Activated B cell treated with CpG ODN at 0.5 μM for 24 hours (primary cell): Measurements from ENCODE around the gene FSTL4. TPM values are rescaled to one million over a fixed set of nuclear protein-coding genes. Genes with fewer than 3 reads are reported as not detected.
A peak's percentile ranks its signal among the peaks of the same experiment; 100 is the strongest.

ENCODE experiments used
- ATAC-seq: fragments of 200-7000 bp; cut with Tn5 transposase; one replicate; pipeline ENCODE4 v1.10.0; 2021; ENCODE audit warnings: low read depth, mild to moderate bottlenecking, moderate library complexity
- CTCF ChIA-PET: fragments of 350-600 bp; sonication (Branson Sonifier 250); formaldehyde crosslinking; loops from one replicate; lab custom pipeline; 2021; ENCODE audit warnings: antibody characterized with exemption; lab: Charles Lee
- POLR2A ChIA-PET: fragments of 350-600 bp; sonication (Branson Sonifier 250); formaldehyde crosslinking; loops from one replicate; lab custom pipeline; 2021; ENCODE audit warnings: antibody characterized with exemption; lab: Charles Lee
- DNase-seq: peaks from one replicate; pipeline ENCODE4 v3.0.0; 2022
- H3K27ac Mint-ChIP-seq: one replicate; pipeline ENCODE4 v1.8.0; 2020; ENCODE audit warnings: mixed read lengths
- H3K27me3 Mint-ChIP-seq: one replicate; pipeline ENCODE4 v1.8.0; 2021; ENCODE audit warnings: mixed read lengths
- H3K36me3 Mint-ChIP-seq: one replicate; pipeline ENCODE4 v1.8.0; 2021; ENCODE audit warnings: low read depth, mixed read lengths
- H3K4me1 Mint-ChIP-seq: one replicate; pipeline ENCODE4 v1.8.0; 2021; ENCODE audit warnings: mixed read lengths
- H3K4me3 Mint-ChIP-seq: one replicate; pipeline ENCODE4 v1.8.0; 2020; ENCODE audit warnings: mild to moderate bottlenecking, mixed read lengths
- H3K9me3 Mint-ChIP-seq: one replicate; pipeline ENCODE4 v1.8.0; 2020; ENCODE audit warnings: mixed read lengths
- CTCF ChIP-seq: fragments of 200-600 bp; IDR thresholded peaks from one replicate; pipeline ENCODE4 v1.8.0; 2022; ENCODE audit warnings: antibody characterized with exemption, mild to moderate bottlenecking
- intact Hi-C: fragments of 100-400 bp; cut with micrococcal nuclease; formaldehyde crosslinking; loops from one replicate; pipeline ENCODE4 v1.15.1; 2024
- total RNA-seq: library from RNA; stranded (reverse); gene quantifications from 2 replicates; pipeline ENCODE4 v1.2.3, GENCODE V29; 2022

Gene FSTL4
- total RNA-seq, 1 donor from 2014 or later, result 1.7 TPM

- Mint-ChIP-seq H3K27ac (no peak overlapping the region), H3K9me3 (peaks cover 4% of the 10 kb centered on the region), H3K36me3 (no peaks in the 10 kb centered on the region), H3K27me3 (peaks cover 16% of the 10 kb centered on the region), H3K4me3 (no peak overlapping the region), H3K4me1 (no peaks in the 10 kb centered on the region)
- TF ChIP-seq CTCF, result no peak
- intact Hi-C loops, result no loop called here
- POLR2A ChIA-PET, result interaction anchor here (0.6 kb wide), 1 partner anchor 219 kb away, joined by 3 read pairs; no protein-coding TSS in a partner anchor
- DNase-seq (no peak), ATAC-seq (no peak)
- CTCF ChIA-PET, result interaction anchor here (2.0 kb wide), 1 partner anchor 238 kb away, joined by 4 read pairs; no protein-coding TSS in a partner anchor
These were observed 263.9 kb downstream of the FSTL4 start for GRCh38 chr5:133348406-133348805.

- Mint-ChIP-seq H3K27me3 (peaks cover 16% of the 10 kb centered on the region), H3K27ac (no peak overlapping the region), H3K9me3 (peaks cover 2% of the 10 kb centered on the region), H3K4me3 (no peak overlapping the region), H3K4me1 (no peaks in the 10 kb centered on the region), H3K36me3 (no peaks in the 10 kb centered on the region)
- CTCF ChIA-PET, result interaction anchor here (2.0 kb wide), 1 partner anchor 236 kb away, joined by 4 read pairs; no protein-coding TSS in a partner anchor
- intact Hi-C loops, result loop anchor here (1.0 kb wide), 1 partner anchor 236 kb away; no protein-coding TSS in a partner anchor
- POLR2A ChIA-PET, result no interaction called here
- TF ChIP-seq CTCF, result no peak
- DNase-seq (no peak), ATAC-seq (peak; percentile 71)
These were observed 265.3 kb downstream of the FSTL4 start for GRCh38 chr5:133347039-133347438.

GRCh38 chr5:133344266-133344665 lies 268.1 kb downstream of the FSTL4 start:
- no peak for TF ChIP-seq CTCF
- CTCF ChIA-PET, result no interaction called here
- no peaks in the 10 kb centered on the region for H3K36me3 Mint-ChIP-seq
- H3K4me1 Mint-ChIP-seq, result no peaks in the 10 kb centered on the region
- peaks cover 2% of the 10 kb centered on the region for H3K9me3 Mint-ChIP-seq
- H3K27ac Mint-ChIP-seq, result no peak overlapping the region
- intact Hi-C loops, result no loop called here
- no peak for ATAC-seq
- peaks cover 12% of the 10 kb centered on the region for H3K27me3 Mint-ChIP-seq
- no peak overlapping the region for H3K4me3 Mint-ChIP-seq
- DNase-seq, result no peak
- POLR2A ChIA-PET, result no interaction called here

GRCh38 chr5:133343196-133343595 lies 269.1 kb downstream of the FSTL4 start:
- intact Hi-C loops, result no loop called here
- Mint-ChIP-seq H3K4me1 (no peaks in the 10 kb centered on the region), H3K36me3 (no peaks in the 10 kb centered on the region), H3K27ac (no peak overlapping the region), H3K4me3 (no peak overlapping the region), H3K27me3 (peaks cover 10% of the 10 kb centered on the region), H3K9me3 (peaks cover 2% of the 10 kb centered on the region)
- POLR2A ChIA-PET, result no interaction called here
- CTCF ChIA-PET, result no interaction called here
- DNase-seq, result no peak
- ATAC-seq, result no peak
- no peak for TF ChIP-seq CTCF

- CTCF ChIA-PET, result interaction anchor here (0.6 to 0.9 kb wide), 2 partner anchors 82 to 603 kb away, joined by 3 read pairs; no protein-coding TSS in a partner anchor
- no peak for DNase-seq
- TF ChIP-seq CTCF, result no peak
- no peaks in the 10 kb centered on the region for H3K4me1 Mint-ChIP-seq
- intact Hi-C loops, result no loop called here
- no peak for ATAC-seq
- peaks cover 2% of the 10 kb centered on the region for H3K9me3 Mint-ChIP-seq
- POLR2A ChIA-PET, result interaction anchor here (0.6 kb wide), 1 partner anchor 1202 kb away, joined by 3 read pairs; no protein-coding TSS in a partner anchor
- no peak overlapping the region for H3K4me3 Mint-ChIP-seq
- H3K27ac Mint-ChIP-seq, result no peak overlapping the region
- peaks cover 4% of the 10 kb centered on the region for H3K27me3 Mint-ChIP-seq
- no peaks in the 10 kb centered on the region for H3K36me3 Mint-ChIP-seq
These were observed 270.2 kb downstream of the FSTL4 start for GRCh38 chr5:133341915-133342710.
